Fibroblast of lung (primary cell): Measurements from ENCODE around the gene KIF19.

Experiments used
- EZH2 ChIP-seq: IDR thresholded peaks from 2 replicates; pipeline ENCODE4 v1.5.1; 2012; ENCODE audit warnings: low read length, control low read depth, mild to moderate bottlenecking; ENCODE audit errors: missing control alignments
- TF ChIP-seq, protein P1 (sequence below), 2 donors: IDR thresholded peaks in 1 of 2; conservative IDR thresholded peaks in 1 of 2; 1 replicate in 1 of 2; 2 replicates in 1 of 2; pipeline ENCODE4 v1.5.1; 2011 to 2012; ENCODE audit warnings: low read length in 2 of 2, control low read depth in 1 of 2, inconsistent platforms in 1 of 2, low read depth in 1 of 2, mild to moderate bottlenecking in 1 of 2

DNA sequence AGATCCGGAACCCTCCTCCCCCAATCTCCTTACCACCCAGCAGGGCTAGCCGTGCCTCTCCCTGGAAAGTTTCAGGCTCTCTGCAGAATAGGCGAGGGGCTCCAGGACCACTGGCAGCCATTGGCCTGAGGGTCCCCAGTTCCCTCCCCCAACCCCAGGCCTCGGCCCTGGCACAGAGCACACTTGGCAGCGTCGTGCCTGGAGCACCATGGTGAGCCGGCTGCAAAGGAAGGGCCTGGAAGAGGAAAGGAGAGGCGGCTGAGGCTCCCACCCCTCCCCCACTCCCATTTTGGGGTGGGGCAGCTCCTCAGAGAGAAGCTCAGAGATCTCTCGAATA, 36.0 kb downstream of the KIF19 start:
- TF ChIP-seq, protein P1, sequence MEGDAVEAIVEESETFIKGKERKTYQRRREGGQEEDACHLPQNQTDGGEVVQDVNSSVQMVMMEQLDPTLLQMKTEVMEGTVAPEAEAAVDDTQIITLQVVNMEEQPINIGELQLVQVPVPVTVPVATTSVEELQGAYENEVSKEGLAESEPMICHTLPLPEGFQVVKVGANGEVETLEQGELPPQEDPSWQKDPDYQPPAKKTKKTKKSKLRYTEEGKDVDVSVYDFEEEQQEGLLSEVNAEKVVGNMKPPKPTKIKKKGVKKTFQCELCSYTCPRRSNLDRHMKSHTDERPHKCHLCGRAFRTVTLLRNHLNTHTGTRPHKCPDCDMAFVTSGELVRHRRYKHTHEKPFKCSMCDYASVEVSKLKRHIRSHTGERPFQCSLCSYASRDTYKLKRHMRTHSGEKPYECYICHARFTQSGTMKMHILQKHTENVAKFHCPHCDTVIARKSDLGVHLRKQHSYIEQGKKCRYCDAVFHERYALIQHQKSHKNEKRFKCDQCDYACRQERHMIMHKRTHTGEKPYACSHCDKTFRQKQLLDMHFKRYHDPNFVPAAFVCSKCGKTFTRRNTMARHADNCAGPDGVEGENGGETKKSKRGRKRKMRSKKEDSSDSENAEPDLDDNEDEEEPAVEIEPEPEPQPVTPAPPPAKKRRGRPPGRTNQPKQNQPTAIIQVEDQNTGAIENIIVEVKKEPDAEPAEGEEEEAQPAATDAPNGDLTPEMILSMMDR (conservative IDR thresholded peaks at IDR 0.05 in 1 of 2, IDR thresholded peaks at IDR 0.05 in 1 of 2; ENCODE audit: low read depth in 1 of 2, low read length in 2 of 2): no peak
- TF ChIP-seq EZH2: no peak
